H9 (cell line): ENCODE results near the gene G2E3. TPM values are rescaled to one million over a fixed set of nuclear protein-coding genes. Genes with fewer than 3 reads are reported as not detected.
"Not testable (repeated sequence)": the region's sequence is repeated elsewhere in the genome, so short reads cannot be mapped to it uniquely, and the experiment has no call there.

ENCODE experiments used
- DNase-seq: peaks from one replicate; pipeline ENCODE4 v3.0.0-alpha.2; 2017
- H2AFZ ChIP-seq: one replicate; pipeline ENCODE4 v1.6.1; 2013; ENCODE audit warnings: mild to moderate bottlenecking, low read length, control low read depth, moderate library complexity
- H2AK5ac ChIP-seq: 2 replicates; pipeline ENCODE4 v1.6.1; 2013; ENCODE audit warnings: low read length, control low read depth, mixed read lengths; ENCODE audit not compliant: insufficient read length
- H2BK120ac ChIP-seq: one replicate; pipeline ENCODE4 v1.6.1; 2013; ENCODE audit warnings: low read depth, mild to moderate bottlenecking, low read length, control low read depth, inconsistent platforms; ENCODE audit not compliant: poor library complexity, severe bottlenecking
- H2BK12ac ChIP-seq: 2 replicates; pipeline ENCODE4 v1.6.1; 2013; ENCODE audit warnings: low read length, control low read depth, mixed read lengths, low read depth; ENCODE audit not compliant: insufficient read length
- H2BK15ac ChIP-seq: 2 replicates; pipeline ENCODE4 v1.6.1; 2013; ENCODE audit warnings: low read depth, low read length, control low read depth
- H2BK20ac ChIP-seq: one replicate; pipeline ENCODE4 v1.6.1; 2013; ENCODE audit warnings: low read depth, mild to moderate bottlenecking, low read length, control low read depth, inconsistent platforms; ENCODE audit not compliant: poor library complexity, severe bottlenecking
- H2BK5ac ChIP-seq: 2 replicates; pipeline ENCODE4 v1.6.1; 2013; ENCODE audit warnings: low read length, control low read depth, mixed read lengths; ENCODE audit not compliant: insufficient read length
- H3K14ac ChIP-seq: 2 replicates; pipeline ENCODE4 v1.6.1; 2013; ENCODE audit warnings: low read length, control low read depth; ENCODE audit not compliant: insufficient read depth
- H3K18ac ChIP-seq: 2 replicates; pipeline ENCODE4 v1.6.1; 2013; ENCODE audit warnings: low read depth, mild to moderate bottlenecking, mixed read lengths, low read length, control low read depth; ENCODE audit not compliant: insufficient read length
- H3K23ac ChIP-seq: 2 replicates; pipeline ENCODE4 v1.6.1; 2013; ENCODE audit warnings: low read length, control low read depth, mixed read lengths, low read depth; ENCODE audit not compliant: insufficient read length
- H3K23me2 ChIP-seq: 2 replicates; pipeline ENCODE4 v1.6.1; 2013; ENCODE audit warnings: low read depth, mild to moderate bottlenecking, mixed read lengths, low read length, control low read depth; ENCODE audit not compliant: insufficient read length, poor library complexity, severe bottlenecking
- H3K27ac ChIP-seq: 2 replicates; pipeline ENCODE4 v1.5.1; 2013; ENCODE audit warnings: low read length, control low read depth, mixed read lengths, low read depth; ENCODE audit not compliant: insufficient read length
- H3K27me3 ChIP-seq: 2 replicates; pipeline ENCODE4 v1.6.1; 2013; ENCODE audit warnings: low read length, control low read depth, inconsistent platforms; ENCODE audit not compliant: insufficient read depth
- H3K4ac ChIP-seq: 2 replicates; pipeline ENCODE4 v1.6.1; 2013; ENCODE audit warnings: low read depth, mild to moderate bottlenecking, control low read depth, inconsistent platforms, low read length, moderate library complexity
- H3K4me1 ChIP-seq: 2 replicates; pipeline ENCODE4 v1.6.1; 2013; ENCODE audit warnings: low read length, control low read depth, inconsistent platforms; ENCODE audit not compliant: insufficient read depth
- H3K4me2 ChIP-seq: 2 replicates; pipeline ENCODE4 v1.6.1; 2013; ENCODE audit warnings: low read length, control low read depth, mixed read lengths; ENCODE audit not compliant: insufficient read length, insufficient read depth
- H3K56ac ChIP-seq: 2 replicates; pipeline ENCODE4 v1.6.1; 2013; ENCODE audit warnings: low read depth, mild to moderate bottlenecking, mixed read lengths, low read length, control low read depth; ENCODE audit not compliant: insufficient read length
- H3K79me1 ChIP-seq: 2 replicates; pipeline ENCODE4 v1.6.1; 2013; ENCODE audit warnings: low read depth, mild to moderate bottlenecking, moderate library complexity, low read length, control low read depth, inconsistent platforms; ENCODE audit not compliant: insufficient read depth, poor library complexity, severe bottlenecking
- H3K79me2 ChIP-seq: 2 replicates; pipeline ENCODE4 v1.6.1; 2013; ENCODE audit warnings: low read length, control low read depth, inconsistent platforms; ENCODE audit not compliant: insufficient read depth
- H3K9ac ChIP-seq: 2 replicates; pipeline ENCODE4 v1.6.1; 2013; ENCODE audit warnings: low read length, control low read depth, mixed read lengths; ENCODE audit not compliant: insufficient read length; ENCODE audit errors: extremely low read depth
- H3K9me3 ChIP-seq: one replicate; pipeline ENCODE4 v1.6.1; 2013; ENCODE audit warnings: low read depth, low read length, inconsistent platforms; ENCODE audit not compliant: control insufficient read depth
- H3T11ph ChIP-seq: one replicate; pipeline ENCODE4 v1.6.1; 2013; ENCODE audit warnings: mild to moderate bottlenecking, low read length, control low read depth, inconsistent platforms
- H4K20me1 ChIP-seq: one replicate; pipeline ENCODE4 v1.6.1; 2013; ENCODE audit not compliant: control insufficient read depth, insufficient read length, insufficient read depth
- H4K5ac ChIP-seq: 2 replicates; pipeline ENCODE4 v1.6.1; 2013; ENCODE audit warnings: low read depth, mild to moderate bottlenecking, mixed read lengths, low read length, control low read depth; ENCODE audit not compliant: insufficient read length
- H4K8ac ChIP-seq: replicated peaks from 2 replicates; pipeline ENCODE4 v1.6.1; 2013; ENCODE audit warnings: low read length, control low read depth, mixed read lengths, low read depth; ENCODE audit not compliant: insufficient read length
- H4K91ac ChIP-seq: 2 replicates; pipeline ENCODE4 v1.6.1; 2013; ENCODE audit warnings: low read depth, mild to moderate bottlenecking, moderate library complexity, mixed read lengths, low read length, control low read depth; ENCODE audit not compliant: insufficient read length
- H3K27ac Mint-ChIP-seq, 3 experiments: 2 replicates in 2 of 3; 3 replicates in 1 of 3; pipeline ENCODE4 v1.8.0; 2020 to 2021; ENCODE audit warnings: mixed read lengths in 3 of 3, mild to moderate bottlenecking in 1 of 3, moderate library complexity in 1 of 3
- H3K27me3 Mint-ChIP-seq: 2 replicates; pipeline ENCODE4 v1.8.0; 2021; ENCODE audit warnings: low read depth, mild to moderate bottlenecking, moderate library complexity, mixed read lengths
- H3K36me3 Mint-ChIP-seq, 3 experiments: 2 replicates in 2 of 3; 3 replicates in 1 of 3; pipeline ENCODE4 v1.8.0; 2020 to 2021; ENCODE audit warnings: low read depth in 3 of 3, mixed read lengths in 3 of 3; ENCODE audit not compliant: insufficient read depth in 1 of 3
- H3K4me1 Mint-ChIP-seq, 2 experiments: 2 replicates each; pipeline ENCODE4 v1.8.0; 2020; ENCODE audit warnings: mixed read lengths in 2 of 2
- H3K4me3 Mint-ChIP-seq, 2 experiments: 2 replicates in 1 of 2; 3 replicates in 1 of 2; pipeline ENCODE4 v1.8.0; 2020 to 2021; ENCODE audit warnings: mild to moderate bottlenecking in 2 of 2, mixed read lengths in 2 of 2, moderate library complexity in 1 of 2
- H3K9me3 Mint-ChIP-seq, 2 experiments: 2 replicates in 1 of 2; 3 replicates in 1 of 2; pipeline ENCODE4 v1.8.0; 2020; ENCODE audit warnings: mild to moderate bottlenecking in 2 of 2, mixed read lengths in 2 of 2, moderate library complexity in 1 of 2
- WGBS: extraction: QIAGEN DNeasy Blood & Tissue Kit; methylation state at CpG from one replicate; pipeline ENCODE4 v1.1.7; 2013; ENCODE audit warnings: missing lambda C conversion rate, low lambda C conversion rate, mixed read lengths; ENCODE audit not compliant: insufficient read length; ENCODE audit errors: extremely low coverage; 5-methylcytosine and 5-hydroxymethylcytosine counted together
- total RNA-seq: library from RNA; stranded (reverse); gene quantifications from 2 replicates; pipeline ENCODE4 v1.2.1, GENCODE V29; 2021
- TF ChIP-seq, protein P1 (sequence below): fragments of 200-600 bp; sonication (generic); conservative IDR thresholded peaks from 3 replicates; pipeline ENCODE4 v1.8.0; 2021; ENCODE audit warnings: antibody characterized with exemption, mild to moderate bottlenecking

The G2E3 gene
- total RNA-seq, 1 experiment from 2014 or later, result 49.2 TPM

DNA sequence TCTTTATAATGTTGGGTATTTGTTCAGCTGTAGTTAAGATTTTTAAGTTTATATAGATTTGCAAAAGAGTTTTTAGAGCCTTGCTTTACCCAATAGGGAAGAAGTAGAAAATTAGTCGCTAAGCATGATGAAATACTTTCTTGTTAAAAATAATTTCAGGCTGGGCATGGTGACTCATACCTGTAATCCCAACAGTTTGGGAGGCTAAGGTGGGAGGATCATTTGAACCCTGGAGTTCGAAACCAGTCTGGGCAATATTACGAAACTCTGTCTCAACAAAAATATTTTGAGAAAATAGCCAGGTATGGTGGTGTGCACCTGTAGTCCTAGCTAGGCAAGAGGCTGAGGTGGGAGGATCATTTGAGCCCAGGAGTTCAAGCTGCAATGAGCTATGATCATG lies 44.4 kb downstream of the G2E3 start:
- Histone ChIP-seq H4K91ac (no peak overlapping the region), H4K20me1 (no peaks in the 10 kb centered on the region), H3K4ac (no peak overlapping the region), H3K14ac (no peak overlapping the region), H3K18ac (no peak overlapping the region), H2AFZ (no peak overlapping the region), H2BK5ac (no peak overlapping the region), H3K27ac (no peak overlapping the region), H3K79me1 (no peaks in the 10 kb centered on the region), H3K4me1 (no peaks in the 10 kb centered on the region), H2AK5ac (no peak overlapping the region), H3T11ph (no peak overlapping the region), H2BK20ac (no peak overlapping the region), H4K5ac (no peak overlapping the region), H3K27me3 (no peaks in the 10 kb centered on the region), H3K23me2 (no peaks in the 10 kb centered on the region), H3K79me2 (no peaks in the 10 kb centered on the region), H3K23ac (no peak overlapping the region), H2BK15ac (no peak overlapping the region), H3K56ac (no peak overlapping the region), H4K8ac (no peak overlapping the region), H3K4me2 (no peak overlapping the region), H3K9ac (no peak overlapping the region), H3K9me3 (no peaks in the 10 kb centered on the region), H2BK120ac (no peak overlapping the region), H2BK12ac (no peak overlapping the region)
- H3K27ac Mint-ChIP-seq, result no peak overlapping the region
- TF ChIP-seq, protein P1, sequence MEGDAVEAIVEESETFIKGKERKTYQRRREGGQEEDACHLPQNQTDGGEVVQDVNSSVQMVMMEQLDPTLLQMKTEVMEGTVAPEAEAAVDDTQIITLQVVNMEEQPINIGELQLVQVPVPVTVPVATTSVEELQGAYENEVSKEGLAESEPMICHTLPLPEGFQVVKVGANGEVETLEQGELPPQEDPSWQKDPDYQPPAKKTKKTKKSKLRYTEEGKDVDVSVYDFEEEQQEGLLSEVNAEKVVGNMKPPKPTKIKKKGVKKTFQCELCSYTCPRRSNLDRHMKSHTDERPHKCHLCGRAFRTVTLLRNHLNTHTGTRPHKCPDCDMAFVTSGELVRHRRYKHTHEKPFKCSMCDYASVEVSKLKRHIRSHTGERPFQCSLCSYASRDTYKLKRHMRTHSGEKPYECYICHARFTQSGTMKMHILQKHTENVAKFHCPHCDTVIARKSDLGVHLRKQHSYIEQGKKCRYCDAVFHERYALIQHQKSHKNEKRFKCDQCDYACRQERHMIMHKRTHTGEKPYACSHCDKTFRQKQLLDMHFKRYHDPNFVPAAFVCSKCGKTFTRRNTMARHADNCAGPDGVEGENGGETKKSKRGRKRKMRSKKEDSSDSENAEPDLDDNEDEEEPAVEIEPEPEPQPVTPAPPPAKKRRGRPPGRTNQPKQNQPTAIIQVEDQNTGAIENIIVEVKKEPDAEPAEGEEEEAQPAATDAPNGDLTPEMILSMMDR, result no peak
- no peak overlapping the region for H3K4me3 Mint-ChIP-seq
- no peaks in the 10 kb centered on the region for H3K27me3 Mint-ChIP-seq
- WGBS, result no CpG with 5 or more reads among the region's 3 CpGs
- no peak for DNase-seq
- no peaks in the 10 kb centered on the region for H3K9me3 Mint-ChIP-seq
- H3K36me3 Mint-ChIP-seq, result peaks cover 20 to 61% (median 60%) of the 10 kb centered on the region in 3 experiments
- no peaks in the 10 kb centered on the region for H3K4me1 Mint-ChIP-seq

DNA sequence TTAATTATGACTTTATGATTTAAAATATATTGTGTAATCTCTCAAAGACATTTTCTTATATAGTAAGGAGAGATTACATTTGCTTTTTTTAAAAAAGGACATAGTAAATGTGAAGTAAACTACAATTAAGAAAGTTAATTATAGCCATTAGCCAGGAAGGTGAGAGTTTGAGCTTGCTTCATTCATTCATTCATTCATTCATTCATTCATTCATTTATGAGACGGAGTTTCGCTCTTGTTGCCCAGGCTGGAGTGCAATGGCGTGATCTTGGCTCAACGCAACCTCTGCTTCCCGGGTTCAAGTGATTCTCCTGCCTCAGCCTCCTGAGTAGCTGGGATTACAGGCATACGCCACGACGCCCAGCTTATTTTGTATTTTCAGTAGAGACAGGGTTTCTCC lies 45.7 kb downstream of the G2E3 start:
- not testable (repeated sequence) for H3K4ac ChIP-seq, H2AK5ac ChIP-seq, H3K23me2 ChIP-seq, H3K4me1 Mint-ChIP-seq, H3K4me1 ChIP-seq, H3K27ac Mint-ChIP-seq, H3K79me2 ChIP-seq, H3K27me3 Mint-ChIP-seq, H3K79me1 ChIP-seq, H3K23ac ChIP-seq, H3K27me3 ChIP-seq, H3K4me2 ChIP-seq, H2BK20ac ChIP-seq, DNase-seq, H2BK12ac ChIP-seq, H2BK120ac ChIP-seq, H3K9me3 ChIP-seq, H3K27ac ChIP-seq, H3K9ac ChIP-seq, H3K9me3 Mint-ChIP-seq, H3K14ac ChIP-seq, H2AFZ ChIP-seq, H3K18ac ChIP-seq, H4K8ac ChIP-seq, H3K56ac ChIP-seq, H2BK5ac ChIP-seq, H4K5ac ChIP-seq, H4K91ac ChIP-seq, H3T11ph ChIP-seq, H4K20me1 ChIP-seq, H2BK15ac ChIP-seq, H3K4me3 Mint-ChIP-seq
- H3K36me3 Mint-ChIP-seq, result peaks cover 18 to 58% (median 56%) of the 10 kb centered on the region in 3 experiments
- WGBS, result no CpG with 5 or more reads among the region's 8 CpGs
